HTR-8/SVneo (cell line): ENCODE data around the gene ZNF143.
"Not testable (repeated sequence)": the region's sequence is repeated elsewhere in the genome, so short reads cannot be mapped to it uniquely, and the experiment has no call there.

Source experiments
- DNase-seq: peaks from one replicate; pipeline ENCODE4 v3.0.0; 2011; ENCODE audit warnings: low spot score, mixed read lengths; ENCODE audit not compliant: insufficient read length
- FAIRE-seq: peaks from 2 replicates; lab custom pipeline; 2011; peaks lifted over from hg19 to GRCh38; lab: Jason Lieb, UNC

Gene ZNF143

DNA sequence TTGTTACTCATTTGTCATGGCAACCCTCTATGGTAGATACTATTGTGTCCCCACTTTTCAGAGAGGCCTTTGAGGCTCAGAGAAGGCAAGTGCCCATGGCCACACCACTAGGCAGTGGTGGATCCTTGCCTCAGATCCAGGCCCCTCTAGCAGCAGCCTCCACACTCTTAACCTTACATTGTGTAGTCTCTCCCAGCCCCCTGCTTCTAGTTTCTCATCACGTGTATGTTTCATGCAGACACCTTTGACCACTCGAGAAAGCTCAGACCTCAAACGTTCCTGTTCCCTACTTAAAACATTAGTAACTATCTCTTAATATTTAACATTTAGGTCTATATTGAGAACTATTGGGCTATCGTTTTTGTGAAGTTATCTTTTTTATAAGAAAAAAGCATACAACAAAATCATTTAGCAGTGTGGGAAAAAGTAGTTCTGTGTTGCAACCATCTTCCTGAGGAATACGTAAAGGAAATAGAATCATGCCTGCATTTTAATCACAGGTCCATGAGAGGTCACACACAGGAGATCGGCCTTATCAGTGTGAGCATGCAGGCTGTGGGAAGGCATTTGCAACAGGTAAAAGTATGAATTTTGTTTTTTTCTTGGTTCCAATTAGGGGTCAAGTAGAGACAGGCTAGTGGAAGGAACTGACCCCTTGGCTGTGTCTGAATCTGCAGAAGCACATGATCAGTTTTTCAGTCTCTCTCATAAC, 35.1 kb downstream of the ZNF143 start:
- no peak for DNase-seq
- FAIRE-seq: no peak

DNA sequence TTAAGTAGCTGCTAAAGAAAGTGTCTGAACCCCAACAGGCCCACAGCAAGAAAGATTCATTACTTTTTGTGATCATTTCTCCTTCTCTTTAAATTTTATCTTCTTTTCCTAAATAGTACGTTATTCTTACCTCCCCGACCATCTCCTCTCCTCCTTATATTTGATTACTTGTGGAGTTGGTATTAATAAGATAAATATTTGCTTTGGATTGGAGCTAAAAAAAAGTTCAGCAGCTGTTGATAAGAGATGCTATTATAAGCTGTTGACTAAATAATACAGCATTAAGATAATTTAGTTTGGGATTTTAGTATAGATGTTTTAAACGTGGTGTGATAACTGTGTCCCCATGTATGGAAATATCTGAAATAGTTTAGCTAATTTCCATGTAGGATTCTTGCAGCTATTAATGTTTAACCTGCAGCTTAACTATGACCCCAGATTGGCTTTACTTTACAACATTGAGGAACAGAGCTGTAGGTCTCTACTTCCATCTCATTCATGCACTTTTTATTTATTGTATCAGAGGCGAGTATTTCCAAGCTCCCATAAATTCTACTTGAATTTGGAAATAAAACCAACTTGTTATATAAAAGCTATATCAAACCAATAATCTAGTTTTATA, 37.8 kb downstream of the ZNF143 start:
- FAIRE-seq (no peak), DNase-seq (no peak)

- FAIRE-seq: no peak
- peak; percentile 69 for DNase-seq
These were observed 45.9 kb downstream of the ZNF143 start for GRCh38 chr11:9506489-9507276.

- FAIRE-seq (no peak), DNase-seq (no peak)
These were observed 46.4 kb downstream of the ZNF143 start for GRCh38 chr11:9507277-9507580.

GRCh38 chr11:9509041-9509440, 48.2 kb downstream of the ZNF143 start:
- DNase-seq (no peak), FAIRE-seq (no peak)

DNA sequence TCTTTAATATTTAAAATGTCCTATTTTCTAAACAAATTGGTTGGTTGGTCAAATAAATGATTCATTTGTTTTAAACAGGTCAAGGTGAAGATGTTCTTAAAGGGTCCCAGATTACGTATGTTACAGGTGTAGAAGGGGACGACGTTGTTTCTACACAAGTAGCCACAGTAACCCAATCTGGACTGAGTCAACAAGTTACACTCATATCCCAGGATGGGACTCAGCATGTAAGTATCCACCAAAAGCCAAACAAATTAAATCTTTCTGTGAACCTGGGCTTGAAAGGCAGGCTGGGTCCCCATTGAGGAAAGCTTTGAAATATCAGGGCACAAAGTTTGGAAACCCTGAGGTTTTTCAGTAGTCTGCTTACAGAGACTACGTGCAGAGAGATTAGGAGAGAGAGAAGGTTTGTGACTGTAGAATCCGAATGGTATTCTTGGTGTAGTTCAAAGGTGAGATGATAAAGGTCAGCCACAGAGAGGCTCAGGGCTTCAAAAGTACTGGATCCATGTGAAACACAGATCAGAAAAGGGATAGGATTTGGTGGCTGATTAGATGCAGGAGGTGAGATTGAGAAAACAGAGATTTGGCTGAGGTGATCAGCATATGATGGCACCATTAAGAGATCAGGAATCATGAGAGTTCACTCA, 51.7 kb downstream of the ZNF143 start:
- DNase-seq (no peak), FAIRE-seq (no peak)

DNA sequence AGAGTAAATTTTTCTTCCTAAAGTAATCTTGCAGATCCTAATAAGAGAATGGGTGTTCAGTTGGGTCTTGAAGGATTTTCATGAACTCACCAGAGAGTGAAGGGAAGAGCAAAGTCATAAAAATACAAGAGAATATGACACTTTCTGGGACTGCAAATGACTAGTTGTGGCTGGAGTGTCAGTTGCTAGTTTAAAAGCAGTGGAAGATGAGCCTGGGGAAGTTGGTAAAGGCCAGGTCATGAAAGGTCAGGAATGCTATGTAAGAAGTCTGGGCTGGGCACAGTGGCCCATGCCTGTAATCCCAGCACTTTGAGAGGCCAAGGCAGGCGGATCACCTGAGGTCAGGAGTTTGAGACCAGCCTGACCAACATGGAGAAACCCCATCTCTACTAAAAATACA, 53.8 kb downstream of the ZNF143 start:
- not testable (repeated sequence) for DNase-seq, FAIRE-seq

DNA sequence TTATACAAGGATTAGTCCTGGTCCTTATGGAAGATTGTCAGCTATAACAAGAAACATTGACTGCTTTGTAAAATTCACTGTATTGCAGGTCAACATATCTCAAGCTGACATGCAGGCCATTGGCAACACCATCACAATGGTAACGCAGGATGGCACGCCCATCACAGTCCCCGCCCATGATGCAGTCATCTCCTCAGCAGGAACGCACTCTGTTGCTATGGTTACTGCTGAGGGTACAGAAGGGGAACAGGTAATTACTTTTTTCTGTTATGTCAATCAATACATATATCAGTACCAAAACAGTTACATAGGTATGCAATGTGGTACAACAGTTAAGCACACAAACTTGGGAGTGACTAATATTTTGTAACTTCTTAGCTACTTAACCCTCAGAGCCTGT, 55.3 kb downstream of the ZNF143 start:
- DNase-seq (no peak), FAIRE-seq (peak; percentile 20)

DNA sequence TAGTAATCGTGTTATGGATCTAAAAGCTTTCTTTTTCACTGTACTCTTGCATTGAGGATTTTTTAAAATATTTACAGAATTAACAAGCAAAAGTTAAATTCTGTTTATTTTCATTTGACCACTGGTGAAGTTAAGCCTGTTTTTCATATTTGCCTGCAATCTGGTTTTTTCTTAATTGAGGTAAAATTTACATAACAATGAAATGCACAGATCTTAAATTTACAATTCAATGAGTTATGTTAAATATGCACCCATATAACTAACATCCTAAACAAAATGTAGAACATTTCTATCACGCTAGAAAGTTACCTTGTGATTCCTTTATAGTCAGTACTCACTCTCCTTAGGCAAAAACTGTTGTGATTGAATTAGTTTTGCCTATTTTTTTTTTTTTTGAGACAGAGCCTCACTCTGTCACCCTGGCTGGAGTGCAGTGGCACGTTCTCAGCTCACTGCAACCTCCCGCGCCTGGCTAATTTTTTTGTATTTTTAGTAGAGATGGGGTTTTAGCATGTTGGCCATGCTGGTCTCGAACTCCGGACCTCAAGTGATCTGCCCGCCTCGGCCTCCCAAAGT, 58.1 kb downstream of the ZNF143 start:
- DNase-seq (no peak), FAIRE-seq (no peak)

DNA sequence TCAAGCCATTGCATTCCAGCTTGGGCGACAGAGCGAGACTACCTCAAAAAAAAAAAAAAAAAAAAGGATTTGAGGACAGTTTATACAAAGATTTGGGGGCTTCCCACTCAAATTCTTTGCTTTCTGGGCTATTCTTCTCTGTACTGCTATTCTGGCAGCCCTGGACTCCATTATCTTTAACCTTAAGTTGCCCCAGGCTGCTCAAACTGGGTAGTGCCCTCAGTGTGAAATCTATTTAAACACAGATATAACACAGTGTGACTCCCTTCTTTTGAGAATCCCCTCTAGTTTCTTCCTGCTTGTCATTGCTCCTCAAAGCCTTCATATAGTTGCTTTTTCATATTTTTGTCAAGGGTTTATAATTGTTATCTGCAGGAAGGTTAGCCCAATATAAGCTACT, 63.2 kb downstream of the ZNF143 start:
- FAIRE-seq: no peak
- no peak for DNase-seq

DNA sequence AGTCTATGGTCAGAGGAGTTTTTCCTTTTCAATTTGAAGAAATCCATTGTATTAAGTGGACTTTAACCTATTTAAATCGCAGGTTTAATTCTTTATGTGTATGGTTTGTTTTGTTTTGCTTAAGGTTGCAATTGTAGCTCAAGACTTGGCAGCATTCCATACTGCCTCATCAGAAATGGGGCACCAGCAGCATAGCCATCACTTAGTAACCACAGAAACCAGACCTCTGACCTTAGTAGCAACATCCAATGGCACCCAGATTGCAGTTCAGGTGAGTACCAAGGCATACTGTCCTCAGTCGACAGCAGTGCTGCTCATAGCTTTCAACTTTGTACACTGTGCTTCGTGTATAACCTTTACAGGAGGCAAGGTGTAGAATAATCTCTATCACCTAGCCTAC, 64.3 kb downstream of the ZNF143 start:
- no peak for FAIRE-seq
- DNase-seq: no peak

DNA sequence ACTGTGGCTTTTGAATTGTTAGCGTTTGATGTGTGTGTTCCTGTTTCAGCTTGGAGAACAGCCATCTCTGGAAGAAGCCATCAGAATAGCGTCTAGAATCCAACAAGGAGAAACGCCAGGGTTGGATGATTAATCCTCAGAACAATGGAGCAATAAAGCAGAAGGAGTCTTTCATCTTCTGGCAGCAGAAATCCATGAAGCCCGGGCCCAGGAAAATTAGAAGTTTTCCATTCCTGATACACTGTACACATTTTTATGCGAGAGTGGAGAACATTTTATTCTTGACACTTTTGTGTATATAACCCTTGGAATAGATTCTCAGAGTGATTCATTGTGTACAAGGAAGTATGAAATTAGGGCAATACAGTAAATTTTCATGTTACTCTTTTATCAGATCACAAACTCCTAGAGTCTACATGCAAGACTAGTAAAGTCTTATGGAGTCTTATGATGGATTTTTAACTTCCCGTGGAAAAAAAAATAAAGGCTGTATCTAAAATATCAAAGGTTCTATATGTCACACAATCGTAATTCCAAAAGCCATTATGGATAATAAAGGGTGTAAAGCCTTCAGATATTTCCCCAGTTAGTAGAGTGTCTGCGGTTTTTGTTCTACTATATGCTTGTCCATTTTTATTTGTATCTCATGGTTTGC, 66.8 kb downstream of the ZNF143 start:
- FAIRE-seq (no peak), DNase-seq (no peak)

- FAIRE-seq (no peak), DNase-seq (no peak)
These were observed 67.3 kb downstream of the ZNF143 start for GRCh38 chr11:9528136-9528501.

GRCh38 chr11:9528573-9529333, 67.9 kb downstream of the ZNF143 start:
- FAIRE-seq (no peak), DNase-seq (no peak)

DNA sequence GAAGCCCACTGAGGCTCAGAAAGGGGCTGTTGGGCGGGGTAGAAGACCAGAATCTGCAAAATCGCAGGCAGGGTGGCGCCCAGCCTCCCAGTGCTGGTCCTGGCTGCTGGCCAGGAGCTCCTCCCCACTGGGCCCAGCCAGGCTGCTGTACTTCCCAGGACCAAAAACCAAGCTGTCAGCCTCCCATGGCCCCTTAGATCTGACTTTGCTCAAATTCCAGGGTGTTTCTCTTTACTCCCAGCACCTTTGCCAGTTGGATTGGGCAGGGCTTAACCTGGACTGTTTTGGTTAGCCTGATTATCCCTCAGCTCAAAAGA, 68.5 kb downstream of the ZNF143 start:
- FAIRE-seq (no peak), DNase-seq (no peak)

GRCh38 chr11:9530020-9530621, 69.3 kb downstream of the ZNF143 start:
- FAIRE-seq (no peak), DNase-seq (no peak)

DNA sequence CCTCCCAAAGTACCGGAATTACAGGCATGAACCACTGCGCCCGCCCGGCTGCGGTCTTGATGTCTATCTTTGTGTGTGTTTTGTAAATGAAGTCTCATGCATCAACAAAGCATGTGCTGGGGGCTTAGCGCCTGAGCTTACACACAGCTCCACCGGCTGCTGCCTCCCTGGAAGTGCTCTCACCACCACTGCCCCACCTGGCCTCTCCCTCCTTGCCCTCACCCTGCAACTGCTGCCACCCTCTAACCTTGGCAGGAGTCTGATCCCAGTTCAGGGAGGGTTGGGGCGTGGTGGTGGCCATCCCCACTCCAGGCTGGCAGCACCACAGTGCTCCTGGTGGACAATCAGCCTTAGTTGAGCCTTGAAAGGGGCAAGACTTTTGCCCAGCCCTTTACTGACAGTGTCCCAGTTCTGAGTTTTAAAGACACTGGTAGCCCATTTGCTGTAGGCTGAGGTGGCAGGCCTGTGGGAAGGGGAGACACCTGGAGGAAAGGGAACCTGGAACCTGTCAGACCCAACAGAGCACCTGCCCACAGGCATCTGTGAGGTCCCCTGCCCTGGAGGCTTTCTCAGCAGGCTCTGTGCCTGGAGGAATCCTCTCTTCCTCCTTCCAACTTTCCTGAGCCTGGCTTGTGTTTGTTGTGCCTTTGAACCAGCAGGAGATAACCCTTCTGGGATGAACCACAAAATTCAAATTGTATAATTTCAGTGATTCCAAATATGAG, 70.3 kb downstream of the ZNF143 start:
- no peak for DNase-seq

DNA sequence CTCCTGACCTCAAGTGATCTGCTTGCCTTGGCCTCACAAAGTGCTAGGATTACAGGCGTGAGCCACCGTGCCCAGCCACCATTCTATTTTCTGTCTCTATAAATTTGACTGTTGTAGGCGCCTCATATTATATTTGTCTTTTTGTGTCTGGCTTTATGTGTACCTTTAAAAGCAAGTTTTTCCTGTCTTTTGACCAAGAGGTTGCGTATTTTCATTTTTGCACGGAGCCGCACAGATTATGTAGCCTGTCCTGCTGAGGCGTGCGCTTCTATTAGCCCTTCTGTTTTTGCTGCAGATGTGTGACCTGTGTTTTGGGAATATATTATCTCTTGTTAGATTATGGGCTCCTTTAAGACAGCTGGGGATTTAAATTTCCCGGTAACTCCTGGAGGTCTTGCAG, 72.2 kb downstream of the ZNF143 start:
- no peak for FAIRE-seq
- no peak for DNase-seq

More for the DNA sequence above, 70.3 kb downstream of the ZNF143 start:
- no peak for FAIRE-seq
